ENCODE measurements around the gene LANCL2. TPM values are rescaled to one million over a fixed set of nuclear protein-coding genes. Genes with fewer than 3 reads are reported as not detected.

LANCL2 gene
- total and polyA plus RNA-seq, 8 donors: 9.5 to 24.9 (median 20.8) TPM

DNA sequence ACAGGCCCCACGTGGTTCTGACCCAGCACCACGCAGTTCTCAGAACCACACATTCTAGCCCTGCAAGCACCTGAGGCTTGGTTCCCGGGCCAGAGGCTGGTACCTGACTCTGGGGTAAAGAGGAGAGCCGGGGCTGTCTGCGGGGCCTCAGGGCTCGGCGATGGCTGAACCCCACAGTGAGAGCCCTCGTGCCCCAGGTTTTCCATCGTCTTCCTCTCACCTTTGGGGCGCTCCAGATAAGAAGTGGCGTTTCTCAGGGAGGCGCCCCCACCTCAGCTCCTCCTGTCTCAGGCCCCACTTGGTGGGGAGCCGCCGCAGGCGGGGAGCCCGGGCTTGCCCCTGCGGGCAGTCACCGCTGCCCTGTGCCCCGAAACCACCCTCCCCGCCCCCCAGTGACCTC, 2.2 kb upstream of the LANCL2 start:
- TF ChIP-seq CTCF (IDR thresholded peaks at IDR 0.05): no peak
- peaks cover 0 to 4% of the 10 kb centered on the region in 2 donors for H3K27me3 ChIP-seq
- H3K4me1 ChIP-seq: peaks cover 7 to 24% of the 10 kb centered on the region in 2 donors
- H3K36me3 ChIP-seq: no peaks in the 10 kb centered on the region
- no peaks in the 10 kb centered on the region for H3K9me3 ChIP-seq
- no peak overlapping the region for H3K27ac ChIP-seq
- DNase-seq (peak in 1 of 4 donors; percentile 53), ATAC-seq (no peak)
- no peak overlapping the region for H3K4me3 ChIP-seq
- intact Hi-C loops (cut with DNase I): no loop called here

DNA sequence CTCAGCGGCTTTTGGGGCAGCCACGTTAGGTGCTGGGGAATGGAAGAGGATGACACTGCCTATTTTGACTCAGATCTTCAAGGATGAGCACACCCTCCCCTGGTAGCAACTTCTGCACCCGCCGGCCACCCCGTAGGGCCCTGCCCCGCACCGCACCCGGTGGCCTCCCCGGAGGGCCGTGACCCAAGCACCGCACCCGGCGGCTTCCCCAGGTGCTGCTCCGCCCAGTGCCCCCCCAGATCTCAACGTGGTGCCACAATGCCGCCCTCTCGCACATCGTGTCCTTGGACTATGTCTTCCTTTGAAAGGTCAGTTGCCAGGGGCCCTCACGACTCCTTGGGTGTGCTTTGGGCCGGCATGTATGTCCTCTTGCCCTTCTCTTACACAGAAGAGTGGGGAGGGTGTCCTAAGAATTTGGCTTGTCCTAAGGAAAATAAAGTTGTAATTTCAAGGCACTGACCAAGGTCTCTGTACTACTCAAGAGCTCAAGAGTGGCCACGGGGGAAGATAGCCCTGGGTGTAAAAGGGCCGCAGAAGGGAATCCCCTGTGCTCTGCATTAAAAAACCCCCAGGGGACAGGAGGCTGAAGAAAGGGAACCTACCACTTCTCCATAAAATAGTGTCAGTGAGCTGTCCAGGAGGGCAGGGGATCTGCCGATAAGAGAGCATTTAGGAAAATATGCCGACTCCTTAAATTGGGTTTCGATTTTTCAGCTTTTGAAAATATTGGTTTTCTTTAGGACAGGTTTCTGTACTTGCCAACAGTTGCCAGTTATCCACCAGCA, 1.6 kb upstream of the LANCL2 start:
- ATAC-seq (no peak), DNase-seq (peak in 1 of 4 donors; percentile 78)
- intact Hi-C loops (cut with DNase I): no loop called here
- Histone ChIP-seq H3K4me3 (no peak overlapping the region), H3K27ac (no peak overlapping the region), H3K4me1 (peaks cover 7 to 24% of the 10 kb centered on the region in 2 donors), H3K9me3 (no peaks in the 10 kb centered on the region), H3K27me3 (peaks cover 0 to under 1% of the 10 kb centered on the region in 2 donors), H3K36me3 (no peaks in the 10 kb centered on the region)
- no peak for TF ChIP-seq CTCF (IDR thresholded peaks at IDR 0.05)

GRCh38 chr7:55365675-55366460, 731 bp downstream of the LANCL2 start:
- intact Hi-C loops (cut with DNase I): no loop called here

GRCh38 chr7:55366461-55367070, 1.4 kb downstream of the LANCL2 start:
- intact Hi-C loops (cut with DNase I): no loop called here
- Histone ChIP-seq H3K27me3 (no peaks in the 10 kb centered on the region), H3K4me1 (peaks cover 7 to 24% of the 10 kb centered on the region in 2 donors), H3K9me3 (no peaks in the 10 kb centered on the region), H3K36me3 (no peaks in the 10 kb centered on the region), H3K4me3 (peak overlapping the region; percentile 92 to 93), H3K27ac (peak overlapping the region; percentile 98)
- peak; percentile 48 for ATAC-seq
- DNase-seq: peak in 1 of 4 donors; percentile 19
- no peak for TF ChIP-seq CTCF (IDR thresholded peaks at IDR 0.05)

More at GRCh38 chr7:55365675-55366460, 731 bp downstream of the LANCL2 start:
- Histone ChIP-seq H3K36me3 (no peaks in the 10 kb centered on the region), H3K27ac (peak overlapping the region; percentile 98), H3K27me3 (no peaks in the 10 kb centered on the region), H3K4me3 (peak overlapping the region; percentile 92 to 93), H3K9me3 (no peaks in the 10 kb centered on the region), H3K4me1 (peaks cover 7 to 24% of the 10 kb centered on the region in 2 donors)
- DNase-seq (peak; percentile 94 to 99 (median 98)), ATAC-seq (peak; percentile 99)
- peak; percentile 23 to 50 for TF ChIP-seq CTCF (IDR thresholded peaks at IDR 0.05)
